Measurements from ENCODE around the gene MAP4K5. TPM values are rescaled to one million over a fixed set of nuclear protein-coding genes. Genes with fewer than 3 reads are reported as not detected.
"Not testable (repeated sequence)": the region's sequence is repeated elsewhere in the genome, so short reads cannot be mapped to it uniquely, and the experiment has no call there.

The MAP4K5 gene
- total RNA-seq, 1 donor from 2014 or later, result 93.1 TPM

DNA sequence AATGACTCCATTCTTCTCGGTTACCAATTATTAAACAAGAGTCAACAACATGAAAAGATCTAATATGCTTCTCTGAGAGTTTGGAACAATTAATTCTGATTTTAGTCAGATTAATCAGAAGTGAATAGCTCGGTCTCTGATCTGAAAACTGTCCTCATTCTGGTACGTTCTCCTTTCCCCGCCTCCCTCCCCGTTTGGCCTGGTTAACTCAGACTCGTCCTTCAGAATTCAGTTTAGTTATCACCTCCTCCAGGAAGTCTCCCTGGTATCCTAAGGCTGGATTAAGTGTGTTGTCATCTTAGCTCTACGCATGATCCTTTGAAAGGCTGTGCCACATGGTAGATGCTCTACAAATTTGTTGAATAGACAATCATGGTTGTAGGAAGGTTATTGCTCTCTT is 22.2 kb downstream of the MAP4K5 start:
- Histone ChIP-seq H3K27me3 (ENCODE audit: insufficient read depth, low read length) (no peaks in the 10 kb centered on the region), H3K36me3 (ENCODE audit: insufficient read depth, low read length) (no peaks in the 10 kb centered on the region), H2AFZ (ENCODE audit: low read depth, low read length) (no peak overlapping the region), H3K4me2 (ENCODE audit: low read length) (no peak overlapping the region), H3K9me3 (ENCODE audit: insufficient read depth, low read depth, low read length) (no peaks in the 10 kb centered on the region), H3K27ac (ENCODE audit: low read depth, low read length) (no peak overlapping the region), H4K20me1 (ENCODE audit: insufficient read depth, low read length) (peaks cover 33% of the 10 kb centered on the region), H3K4me1 (ENCODE audit: insufficient read depth, low read length) (no peaks in the 10 kb centered on the region), H3K79me2 (ENCODE audit: insufficient read depth, low read length) (peaks cover 93% of the 10 kb centered on the region), H3K9ac (ENCODE audit: low read length) (no peak overlapping the region), H3K4me3 (ENCODE audit: insufficient read depth, low read depth, low read length) (no peak overlapping the region)
- DNase-seq (ENCODE audit: low read depth) (no peak), FAIRE-seq (peak; percentile 39)
- Mint-ChIP-seq H3K4me1 (ENCODE audit: low read depth, unreplicated experiment) (peaks cover 6% of the 10 kb centered on the region), H3K9me3 (ENCODE audit: unreplicated experiment) (no peaks in the 10 kb centered on the region), H3K4me3 (ENCODE audit: unreplicated experiment) (no peak overlapping the region), H3K27me3 (ENCODE audit: low read depth, unreplicated experiment) (no peaks in the 10 kb centered on the region), H3K36me3 (ENCODE audit: low read depth, unreplicated experiment) (peaks cover 5% of the 10 kb centered on the region), H3K27ac (ENCODE audit: unreplicated experiment) (no peak overlapping the region)
- TF ChIP-seq EZH2 (IDR thresholded peaks at IDR 0.05; ENCODE audit: insufficient read depth, low read length), result no peak
- TF ChIP-seq, protein P1, sequence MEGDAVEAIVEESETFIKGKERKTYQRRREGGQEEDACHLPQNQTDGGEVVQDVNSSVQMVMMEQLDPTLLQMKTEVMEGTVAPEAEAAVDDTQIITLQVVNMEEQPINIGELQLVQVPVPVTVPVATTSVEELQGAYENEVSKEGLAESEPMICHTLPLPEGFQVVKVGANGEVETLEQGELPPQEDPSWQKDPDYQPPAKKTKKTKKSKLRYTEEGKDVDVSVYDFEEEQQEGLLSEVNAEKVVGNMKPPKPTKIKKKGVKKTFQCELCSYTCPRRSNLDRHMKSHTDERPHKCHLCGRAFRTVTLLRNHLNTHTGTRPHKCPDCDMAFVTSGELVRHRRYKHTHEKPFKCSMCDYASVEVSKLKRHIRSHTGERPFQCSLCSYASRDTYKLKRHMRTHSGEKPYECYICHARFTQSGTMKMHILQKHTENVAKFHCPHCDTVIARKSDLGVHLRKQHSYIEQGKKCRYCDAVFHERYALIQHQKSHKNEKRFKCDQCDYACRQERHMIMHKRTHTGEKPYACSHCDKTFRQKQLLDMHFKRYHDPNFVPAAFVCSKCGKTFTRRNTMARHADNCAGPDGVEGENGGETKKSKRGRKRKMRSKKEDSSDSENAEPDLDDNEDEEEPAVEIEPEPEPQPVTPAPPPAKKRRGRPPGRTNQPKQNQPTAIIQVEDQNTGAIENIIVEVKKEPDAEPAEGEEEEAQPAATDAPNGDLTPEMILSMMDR (IDR thresholded peaks at IDR 0.05; ENCODE audit: insufficient read depth, low read depth, low read length), result no peak

DNA sequence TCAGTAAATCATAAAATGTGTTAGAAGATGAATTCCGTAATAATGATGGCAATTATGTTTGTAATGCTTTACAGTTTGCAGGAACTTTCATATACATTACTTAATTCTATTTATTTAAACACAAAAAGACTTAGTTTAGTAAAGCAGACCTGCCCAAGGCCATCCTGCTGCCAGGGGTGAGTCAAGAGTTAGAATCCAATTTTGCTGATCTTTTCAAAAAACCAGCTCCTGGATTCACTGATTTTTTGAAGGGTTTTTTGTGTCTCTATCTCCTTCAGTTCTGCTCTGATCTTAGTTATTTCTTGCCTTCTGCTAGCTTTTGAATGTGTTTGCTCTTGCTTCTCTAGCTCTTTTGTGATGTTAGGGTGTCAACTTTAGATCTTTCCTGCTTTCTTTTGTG is 25.3 kb downstream of the MAP4K5 start:
- H3K4me3 Mint-ChIP-seq (ENCODE audit: unreplicated experiment); H3K27ac Mint-ChIP-seq (ENCODE audit: unreplicated experiment); H3K27me3 ChIP-seq (ENCODE audit: insufficient read depth, low read length); H3K27ac ChIP-seq (ENCODE audit: low read depth, low read length); H3K4me2 ChIP-seq (ENCODE audit: low read length); H3K4me1 ChIP-seq (ENCODE audit: insufficient read depth, low read length); H3K9me3 Mint-ChIP-seq (ENCODE audit: unreplicated experiment); H3K9ac ChIP-seq (ENCODE audit: low read length); H3K4me3 ChIP-seq (ENCODE audit: insufficient read depth, low read depth, low read length); H2AFZ ChIP-seq (ENCODE audit: low read depth, low read length); H3K36me3 Mint-ChIP-seq (ENCODE audit: low read depth, unreplicated experiment); H3K27me3 Mint-ChIP-seq (ENCODE audit: low read depth, unreplicated experiment); FAIRE-seq; DNase-seq (ENCODE audit: low read depth); H3K9me3 ChIP-seq (ENCODE audit: insufficient read depth, low read depth, low read length): not testable (repeated sequence)
- H3K4me1 Mint-ChIP-seq (ENCODE audit: low read depth, unreplicated experiment), result peaks cover 24% of the 10 kb centered on the region
- Histone ChIP-seq H3K36me3 (ENCODE audit: insufficient read depth, low read length) (peaks cover 15% of the 10 kb centered on the region), H4K20me1 (ENCODE audit: insufficient read depth, low read length) (peaks cover 20% of the 10 kb centered on the region), H3K79me2 (ENCODE audit: insufficient read depth, low read length) (peaks cover 89% of the 10 kb centered on the region)

DNA sequence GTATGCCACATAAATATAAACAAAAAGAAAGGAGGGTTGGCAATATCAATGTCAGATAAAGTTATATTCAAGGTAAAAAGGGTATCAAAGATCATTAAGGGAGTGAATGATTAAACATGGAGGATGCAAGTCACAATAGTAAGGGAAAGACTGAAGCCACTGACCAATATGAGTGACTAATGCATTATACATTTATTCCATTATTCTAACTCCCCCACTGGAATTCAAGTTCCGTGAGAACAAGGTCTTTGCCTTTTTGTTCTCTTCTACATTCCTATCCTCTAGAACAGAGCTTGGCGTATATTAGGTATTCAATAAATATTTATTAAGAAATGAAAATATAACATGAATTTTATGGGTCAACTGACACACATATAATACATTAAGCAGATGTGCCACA is 30.7 kb downstream of the MAP4K5 start:
- DNase-seq (ENCODE audit: low read depth) (peak; percentile 93), FAIRE-seq (peak; percentile 81)
- H3K9me3 Mint-ChIP-seq (ENCODE audit: unreplicated experiment), result no peaks in the 10 kb centered on the region
- no peaks in the 10 kb centered on the region for H3K9me3 ChIP-seq (ENCODE audit: insufficient read depth, low read depth, low read length)
- no peak overlapping the region for H3K4me3 Mint-ChIP-seq (ENCODE audit: unreplicated experiment)
- peaks cover 92% of the 10 kb centered on the region for H3K79me2 ChIP-seq (ENCODE audit: insufficient read depth, low read length)
- peak overlapping the region; percentile 94 for H3K27ac ChIP-seq (ENCODE audit: low read depth, low read length)
- H3K4me1 ChIP-seq (ENCODE audit: insufficient read depth, low read length), result peaks cover 22% of the 10 kb centered on the region
- H4K20me1 ChIP-seq (ENCODE audit: insufficient read depth, low read length), result peaks cover 2% of the 10 kb centered on the region
- H3K4me3 ChIP-seq (ENCODE audit: insufficient read depth, low read depth, low read length), result no peak overlapping the region
- H3K9ac ChIP-seq (ENCODE audit: low read length), result peak overlapping the region; percentile 66
- H3K4me2 ChIP-seq (ENCODE audit: low read length), result peak overlapping the region; percentile 61
- H3K27me3 Mint-ChIP-seq (ENCODE audit: low read depth, unreplicated experiment), result no peaks in the 10 kb centered on the region
- peaks cover 23% of the 10 kb centered on the region for H3K36me3 ChIP-seq (ENCODE audit: insufficient read depth, low read length)
- H3K27ac Mint-ChIP-seq (ENCODE audit: unreplicated experiment), result peak overlapping the region; percentile 98
- H3K4me1 Mint-ChIP-seq (ENCODE audit: low read depth, unreplicated experiment), result peaks cover 31% of the 10 kb centered on the region
- H3K36me3 Mint-ChIP-seq (ENCODE audit: low read depth, unreplicated experiment), result peaks cover 10% of the 10 kb centered on the region
- no peaks in the 10 kb centered on the region for H3K27me3 ChIP-seq (ENCODE audit: insufficient read depth, low read length)
- H2AFZ ChIP-seq (ENCODE audit: low read depth, low read length), result no peak overlapping the region
- no peak for TF ChIP-seq EZH2 (IDR thresholded peaks at IDR 0.05; ENCODE audit: insufficient read depth, low read length)
- TF ChIP-seq, protein P1 (IDR thresholded peaks at IDR 0.05; ENCODE audit: insufficient read depth, low read depth, low read length), result no peak

Measured in astrocyte (in vitro differentiated cells and primary cell).